ENCODE measurements around the gene CXXC5.
"Not testable (repeated sequence)": the region's sequence is repeated elsewhere in the genome, so short reads cannot be mapped to it uniquely, and the experiment has no call there.

Gene CXXC5

DNA sequence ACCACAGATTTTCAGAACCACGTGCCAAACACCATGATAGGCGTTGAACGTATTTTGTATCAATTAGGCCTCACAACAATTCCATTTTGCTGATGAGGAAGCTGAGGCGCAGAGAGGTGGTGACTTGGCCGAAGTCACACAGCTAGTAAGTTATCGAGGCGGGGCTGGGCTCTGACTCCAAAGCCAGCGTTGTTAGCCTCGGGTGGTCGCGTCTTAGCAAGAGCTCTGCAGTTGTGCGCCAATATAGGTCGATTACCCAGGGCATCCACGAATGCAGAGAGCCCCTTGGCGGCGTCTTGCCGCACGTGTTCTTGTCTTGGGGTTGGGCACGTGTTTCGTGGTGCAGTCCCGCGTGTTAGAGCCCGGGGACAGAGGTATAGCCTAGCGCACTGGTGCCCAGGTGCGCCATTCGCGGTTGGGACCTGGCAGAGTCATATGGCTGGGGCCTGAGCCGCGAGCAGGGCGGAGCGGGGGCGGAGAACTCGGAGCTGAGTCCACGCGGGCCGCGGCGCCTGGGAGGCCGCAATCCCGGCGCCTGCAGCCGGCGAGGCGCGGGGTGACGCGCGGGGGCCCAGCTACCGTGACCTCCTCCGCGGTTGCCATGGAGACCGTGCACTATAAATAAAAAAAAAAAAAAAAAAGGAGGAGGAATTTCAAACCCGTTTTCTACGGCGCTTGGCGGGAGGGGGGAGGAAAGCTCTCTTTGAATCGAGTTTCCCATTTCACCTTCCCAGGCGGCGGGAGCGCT is 62.3 kb downstream of the CXXC5 start:
- no peak for DNase-seq (ENCODE audit: low read depth, low spot score)

DNA sequence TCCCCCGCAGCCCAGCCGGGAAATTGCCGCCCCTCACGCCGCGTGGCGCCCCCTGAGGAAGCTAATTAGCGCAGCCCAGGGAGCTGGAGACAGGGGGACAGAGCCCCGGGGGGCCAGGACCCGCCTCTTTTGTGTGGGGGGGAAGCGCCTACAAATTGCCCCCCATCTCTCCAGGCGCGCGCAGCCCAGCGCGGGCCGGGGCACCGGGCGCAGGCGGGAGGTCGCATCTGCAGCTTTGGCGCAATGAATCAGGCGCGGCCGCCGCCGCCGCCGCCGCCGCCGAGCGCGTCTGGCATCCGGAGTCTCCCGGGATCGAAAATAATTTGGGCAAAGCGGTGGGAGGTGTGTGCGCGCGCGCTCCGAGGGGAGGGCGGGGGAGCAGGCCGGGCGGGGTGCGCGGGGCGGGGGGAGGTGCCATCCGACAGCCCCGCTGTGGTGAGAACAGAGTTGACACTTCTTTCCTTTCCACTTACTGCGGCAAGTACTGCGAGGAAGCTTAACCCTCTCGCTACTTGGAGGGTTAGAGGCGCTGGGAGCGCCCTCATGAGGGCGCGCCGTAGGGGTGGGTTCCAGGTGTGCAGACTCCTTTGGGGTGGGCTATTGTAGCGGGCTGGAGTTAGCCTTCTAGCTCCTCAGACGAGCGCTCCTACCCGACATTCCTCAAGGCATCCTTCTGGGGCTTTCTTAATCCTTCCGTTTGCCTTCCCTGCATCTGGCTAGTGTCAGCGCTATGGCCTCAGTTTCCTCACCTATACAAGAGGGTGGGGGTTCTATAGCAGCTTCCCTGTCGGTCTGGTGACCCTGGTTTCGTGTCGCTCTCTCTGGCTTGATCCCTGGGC is 63.1 kb downstream of the CXXC5 start:
- DNase-seq (ENCODE audit: low read depth, low spot score), result peak; percentile 33

GRCh38 chr5:139711906-139712224 is 63.7 kb downstream of the CXXC5 start:
- DNase-seq (ENCODE audit: low read depth, low spot score), result no peak

DNA sequence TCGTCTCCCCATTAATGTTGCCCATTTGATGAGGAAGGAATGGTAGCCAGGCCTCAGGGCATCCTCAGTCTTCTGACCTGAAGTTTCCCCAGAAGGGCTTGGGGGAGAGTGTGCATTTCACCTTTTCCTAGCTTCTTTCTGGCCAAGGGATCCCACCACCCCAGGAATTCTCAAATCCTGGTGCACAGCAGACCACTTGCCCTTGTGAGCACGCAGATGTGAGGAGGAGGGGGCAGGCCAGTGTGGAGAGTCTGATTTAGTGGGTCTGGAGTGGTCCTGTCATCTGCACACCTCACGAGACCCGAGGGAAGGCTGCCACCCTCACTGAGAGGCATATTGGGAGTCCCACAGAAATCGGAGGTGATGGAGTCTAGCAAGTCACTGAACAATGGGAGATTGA is 64.3 kb downstream of the CXXC5 start:
- no peak for DNase-seq (ENCODE audit: low read depth, low spot score)

DNA sequence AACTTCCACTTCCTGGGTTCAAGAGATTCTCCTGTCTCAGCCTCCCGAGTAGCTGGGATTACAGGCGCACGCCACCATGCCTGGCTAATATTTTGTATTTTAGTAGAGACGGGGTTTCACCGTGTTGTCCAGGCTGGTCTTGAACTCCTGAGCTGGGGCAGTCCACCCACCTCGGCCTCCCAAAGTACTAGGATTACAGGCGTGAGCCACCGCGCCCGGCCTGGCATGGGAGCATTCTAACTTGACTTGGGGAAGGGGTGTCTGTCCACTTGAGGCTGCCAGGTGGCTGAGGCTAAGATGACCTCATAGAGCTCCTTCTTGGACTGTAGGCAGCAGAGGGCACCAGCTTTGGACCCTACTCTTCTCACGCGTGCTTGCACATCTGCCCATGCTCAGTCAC is 65.7 kb downstream of the CXXC5 start:
- DNase-seq (ENCODE audit: low read depth, low spot score), result not testable (repeated sequence)

DNA sequence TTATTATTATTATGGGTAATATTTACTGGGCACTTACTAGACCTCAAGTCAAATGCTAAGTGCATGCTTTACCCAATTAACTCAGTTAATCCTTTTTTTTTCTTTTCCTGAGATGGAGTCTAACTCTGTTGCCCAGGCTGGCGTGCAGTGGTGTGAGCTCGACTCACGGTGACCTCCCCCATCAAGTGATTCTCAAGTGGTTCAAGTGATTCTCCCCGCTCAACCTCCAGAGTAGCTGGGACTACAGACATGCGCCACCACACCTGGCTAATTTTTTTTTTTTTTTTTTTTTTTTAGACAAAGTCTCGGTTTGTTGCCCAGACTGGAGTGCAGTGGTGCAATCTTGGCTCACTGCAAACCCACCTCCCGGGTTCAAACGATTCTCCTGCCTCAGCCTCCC is 69.1 kb downstream of the CXXC5 start:
- DNase-seq (ENCODE audit: low read depth, low spot score), result no peak

DNA sequence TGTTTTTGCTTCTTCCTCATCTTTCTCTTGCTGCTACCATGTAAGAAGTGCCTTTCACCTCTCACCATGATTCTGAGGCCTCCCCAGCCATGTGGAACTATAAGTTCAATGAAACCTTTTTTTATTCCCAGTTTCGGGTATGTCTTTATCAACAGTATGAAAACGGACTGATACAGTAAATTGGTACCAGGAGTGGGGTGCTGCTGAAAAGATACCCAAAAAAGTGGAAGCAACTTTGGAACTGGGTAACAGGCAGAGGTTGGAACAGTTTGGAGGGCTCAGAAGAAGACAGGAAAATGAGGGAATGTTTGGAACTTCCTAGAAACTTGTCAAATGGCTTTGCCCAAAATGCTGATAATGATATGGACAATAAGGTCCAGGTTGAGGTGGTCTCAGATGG is 70.3 kb downstream of the CXXC5 start:
- not testable (repeated sequence) for DNase-seq (ENCODE audit: low read depth, low spot score)

- not testable (repeated sequence) for DNase-seq (ENCODE audit: low read depth, low spot score)
These were observed 71.8 kb downstream of the CXXC5 start for GRCh38 chr5:139719970-139720369.

- DNase-seq (ENCODE audit: low read depth, low spot score), result no peak
These were observed 75.9 kb downstream of the CXXC5 start for GRCh38 chr5:139723986-139724587.

DNA sequence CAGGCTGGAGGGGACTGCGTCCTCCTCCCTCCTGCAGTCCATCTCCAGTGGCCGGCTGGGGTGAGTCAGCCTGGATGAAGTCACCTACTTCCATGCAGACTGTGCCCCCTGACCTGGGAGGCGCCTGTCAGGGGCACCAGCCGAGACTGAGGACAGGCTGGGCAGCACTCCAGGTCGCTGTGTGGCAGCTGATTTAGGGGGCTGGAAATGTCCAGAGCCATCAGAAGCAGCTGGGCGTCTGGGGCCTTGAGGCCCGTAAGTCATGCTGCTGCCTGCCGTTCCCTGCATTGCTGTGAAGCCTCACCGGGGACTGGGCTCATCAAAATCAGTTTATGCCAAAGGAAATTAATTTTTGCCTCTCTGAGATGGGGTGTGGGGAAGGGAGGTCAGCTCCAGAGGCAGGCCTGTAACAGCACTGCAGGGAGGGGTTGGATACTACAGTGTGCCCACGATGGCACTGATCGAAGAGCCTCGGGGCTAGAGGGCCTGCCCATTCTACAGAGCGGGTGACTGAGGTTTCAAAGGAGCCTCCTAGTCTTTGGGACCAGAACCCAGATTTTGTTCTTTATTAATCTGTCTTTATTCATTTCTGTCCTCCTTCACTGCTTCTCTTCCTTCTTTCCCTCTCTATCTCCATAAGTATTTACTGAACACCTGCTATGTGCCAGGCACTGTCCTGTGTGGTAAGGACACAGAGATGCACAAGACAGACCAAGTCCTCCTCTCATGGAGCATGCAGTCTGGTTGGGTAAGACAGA is 77.1 kb downstream of the CXXC5 start:
- DNase-seq (ENCODE audit: low read depth, low spot score), result no peak

DNA sequence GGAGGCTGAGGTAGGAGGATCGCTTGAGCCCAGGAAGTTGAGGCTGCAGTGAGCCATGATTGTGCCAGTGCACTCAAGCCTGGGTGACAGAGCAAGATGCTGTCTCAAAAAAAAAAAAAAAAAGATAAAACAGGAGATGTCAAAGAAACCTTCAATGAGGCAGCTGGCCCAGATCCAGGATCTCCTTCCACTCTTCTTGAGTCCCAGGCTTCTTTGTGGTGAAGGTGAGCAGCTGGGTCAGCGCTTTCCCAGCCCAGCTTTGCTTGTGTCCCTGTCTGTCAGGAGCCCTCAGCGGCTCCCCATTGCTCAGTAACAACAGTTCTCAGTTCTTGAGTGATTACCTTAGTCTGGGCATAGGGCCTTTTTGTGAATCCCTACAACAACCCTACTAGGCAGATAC is 78.1 kb downstream of the CXXC5 start:
- no peak for DNase-seq (ENCODE audit: low read depth, low spot score)

- not testable (repeated sequence) for DNase-seq (ENCODE audit: low read depth, low spot score)
These were observed 79.5 kb downstream of the CXXC5 start for GRCh38 chr5:139727615-139728014.

DNA sequence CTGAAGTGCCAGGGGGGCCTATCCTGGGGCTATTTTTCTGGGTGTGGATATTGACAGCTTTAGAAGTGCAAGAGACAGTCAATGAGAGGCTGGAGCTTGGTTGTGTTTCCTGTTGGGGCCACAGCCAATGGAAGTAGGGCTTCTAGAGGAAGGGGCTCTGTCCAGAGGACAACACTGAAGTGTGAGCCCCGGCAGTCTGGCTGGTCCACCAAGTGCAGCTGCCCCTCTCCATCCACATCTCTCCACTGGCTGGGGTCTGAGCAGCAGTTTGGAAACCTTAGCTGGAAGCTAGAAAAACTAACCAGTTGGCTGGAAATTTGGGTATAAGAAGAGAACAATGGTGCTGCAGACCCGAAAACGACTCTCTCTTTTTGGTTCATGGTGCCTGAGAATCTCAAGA is 83.1 kb downstream of the CXXC5 start:
- no peak for DNase-seq (ENCODE audit: low read depth, low spot score)

DNA sequence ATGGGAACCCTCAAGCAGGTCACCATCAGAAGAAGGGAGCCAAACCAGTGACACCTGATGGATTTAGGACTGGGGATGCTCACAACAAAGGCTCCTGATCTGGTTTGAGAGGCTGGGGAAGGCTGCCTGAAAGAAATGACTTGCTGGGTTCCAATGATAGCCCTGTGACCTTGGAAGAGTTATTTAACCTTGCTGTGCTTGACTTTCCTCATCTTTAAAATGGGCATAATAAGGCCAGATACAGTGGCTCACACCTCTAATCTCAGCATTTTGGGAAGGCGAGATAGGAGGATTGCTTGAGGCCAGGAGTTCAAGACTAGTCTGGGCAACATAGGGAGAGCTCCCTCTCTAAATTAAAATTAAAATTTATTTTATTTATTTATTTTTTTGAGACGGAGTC is 83.9 kb downstream of the CXXC5 start:
- DNase-seq (ENCODE audit: low read depth, low spot score), result no peak

GRCh38 chr5:139733010-139733688 is 85.0 kb downstream of the CXXC5 start:
- no peak for DNase-seq (ENCODE audit: low read depth, low spot score)

Measured in activated naive CD8-positive, alpha-beta T cell treated with anti-CD3 and anti-CD28 coated beads, Interleukin-2, amount 50 U/mL, for 16 hours (primary cell).